HG02852 (cell line): ENCODE measurements around the gene IQSEC1.

ENCODE experiments used
- ATAC-seq: cut with Tn5 transposase; IDR thresholded peaks from one replicate; pipeline ENCODE4 v1.9.1; 2021; ENCODE audit warnings: mild to moderate bottlenecking, moderate library complexity; ENCODE audit not compliant: unreplicated experiment

IQSEC1 gene

GRCh38 chr3:13107661-13108060 lies 34.4 kb upstream of the IQSEC1 start:
- no peak for ATAC-seq

GRCh38 chr3:13106308-13107001 lies 33.2 kb upstream of the IQSEC1 start:
- ATAC-seq: no peak

DNA sequence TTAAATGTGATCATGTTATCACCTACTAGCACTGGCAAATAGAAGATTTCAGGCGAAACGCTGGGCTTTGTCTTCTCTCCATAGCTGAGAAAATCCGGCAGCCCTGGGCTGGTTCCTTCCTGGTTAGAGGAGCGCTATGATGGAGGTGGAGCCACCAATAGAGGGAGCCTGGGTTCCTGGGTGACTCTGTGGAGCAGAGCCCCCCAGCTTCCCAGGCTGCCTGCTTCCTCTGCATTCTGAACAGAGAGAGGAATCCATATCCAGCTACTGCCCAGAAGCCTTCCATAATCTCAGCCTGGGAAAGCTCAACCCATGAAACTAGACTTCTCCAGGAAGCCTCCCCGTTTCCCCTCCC lies 32.6 kb upstream of the IQSEC1 start:
- no peak for ATAC-seq

- no peak for ATAC-seq
These were observed 32.1 kb upstream of the IQSEC1 start for GRCh38 chr3:13105181-13105895.

DNA sequence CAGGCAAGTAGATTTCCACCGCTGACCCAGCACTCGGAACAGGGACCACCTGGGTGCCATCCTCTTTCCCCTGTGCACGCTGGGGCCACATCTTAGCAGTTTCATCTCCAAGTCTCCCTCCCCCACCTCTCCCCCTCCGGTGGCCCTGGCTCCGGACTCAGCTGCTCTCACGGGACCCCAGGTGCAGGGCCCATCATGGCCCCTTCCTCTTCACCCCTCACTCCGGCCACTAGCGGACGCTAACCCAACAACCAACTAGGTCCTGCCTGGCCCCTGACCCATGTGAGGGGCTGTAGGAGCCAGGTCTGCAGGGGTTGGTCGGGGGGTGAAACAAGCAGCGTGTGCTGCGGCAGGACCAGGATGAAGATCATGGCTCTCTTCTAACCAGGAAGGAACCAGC lies 31.3 kb upstream of the IQSEC1 start:
- no peak for ATAC-seq

GRCh38 chr3:13103416-13104058 lies 30.3 kb upstream of the IQSEC1 start:
- ATAC-seq: no peak

- no peak for ATAC-seq
These were observed 29.4 kb upstream of the IQSEC1 start for GRCh38 chr3:13102386-13103345.

- ATAC-seq: no peak
These were observed 26.5 kb upstream of the IQSEC1 start for GRCh38 chr3:13099707-13100106.

GRCh38 chr3:13098192-13098988 lies 25.2 kb upstream of the IQSEC1 start:
- ATAC-seq: no peak

DNA sequence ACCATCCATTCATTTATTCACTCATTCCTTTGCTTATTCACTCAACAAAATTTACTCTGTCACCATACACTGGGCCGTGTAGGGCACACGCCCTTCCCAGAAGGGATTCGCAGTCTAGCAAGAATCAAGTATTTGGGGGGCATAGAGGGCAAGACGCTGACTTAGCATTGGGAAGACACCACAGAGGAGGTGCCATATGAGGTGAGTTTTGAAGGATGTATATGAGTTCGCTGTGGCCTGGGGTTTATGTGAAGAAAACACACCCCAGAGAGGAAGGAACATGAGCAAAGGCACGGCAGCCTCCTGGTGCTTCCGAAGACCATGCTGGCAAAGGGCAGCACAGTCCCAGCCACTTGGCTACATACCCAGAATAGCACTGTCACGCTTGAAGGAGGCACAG lies 23.1 kb upstream of the IQSEC1 start:
- ATAC-seq: no peak

DNA sequence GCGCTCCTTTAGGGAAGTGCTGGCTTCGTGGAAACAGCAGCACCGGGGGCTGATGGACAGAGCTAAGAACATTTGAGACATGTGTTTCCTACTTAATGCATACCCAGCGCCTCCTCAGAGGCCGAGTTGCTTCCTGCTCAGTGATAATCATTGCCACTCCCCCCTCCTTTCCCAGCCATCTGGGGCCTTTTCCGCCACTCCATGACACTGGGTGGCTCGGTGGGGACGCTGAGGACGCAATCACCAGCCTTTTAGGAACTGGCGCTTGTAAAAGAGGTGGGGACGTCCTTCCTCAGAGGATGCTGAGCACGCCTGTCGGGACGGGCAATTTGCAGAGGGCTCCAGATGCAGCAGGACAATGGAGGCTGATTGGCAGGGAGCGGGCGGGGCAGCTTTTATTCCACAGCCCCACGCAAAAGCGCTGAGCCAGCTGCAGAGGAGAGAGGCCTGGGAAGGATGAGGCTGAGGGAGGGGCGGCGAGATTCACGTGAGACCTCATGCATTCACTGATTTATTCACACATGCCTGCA lies 22.2 kb upstream of the IQSEC1 start:
- ATAC-seq: no peak

DNA sequence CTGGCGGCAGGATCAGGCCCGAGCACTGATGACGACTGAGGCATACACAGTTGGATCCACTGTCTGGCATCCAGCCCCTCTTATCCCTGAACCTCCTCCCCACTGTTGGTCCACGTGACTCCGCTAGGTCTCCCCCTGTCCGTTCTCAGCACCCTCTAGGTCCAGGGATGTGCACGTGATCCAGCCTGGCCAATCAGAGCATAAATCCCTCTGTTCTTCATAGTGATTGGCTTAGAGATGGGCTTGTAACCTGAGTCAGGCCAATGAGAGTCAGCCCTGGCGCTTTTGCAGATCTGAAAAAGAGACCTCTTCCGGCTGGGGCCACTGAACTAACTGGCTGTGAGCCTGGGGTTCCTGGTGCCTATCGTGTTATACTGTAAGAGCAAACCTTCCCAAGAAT lies 20.5 kb upstream of the IQSEC1 start:
- ATAC-seq: no peak

DNA sequence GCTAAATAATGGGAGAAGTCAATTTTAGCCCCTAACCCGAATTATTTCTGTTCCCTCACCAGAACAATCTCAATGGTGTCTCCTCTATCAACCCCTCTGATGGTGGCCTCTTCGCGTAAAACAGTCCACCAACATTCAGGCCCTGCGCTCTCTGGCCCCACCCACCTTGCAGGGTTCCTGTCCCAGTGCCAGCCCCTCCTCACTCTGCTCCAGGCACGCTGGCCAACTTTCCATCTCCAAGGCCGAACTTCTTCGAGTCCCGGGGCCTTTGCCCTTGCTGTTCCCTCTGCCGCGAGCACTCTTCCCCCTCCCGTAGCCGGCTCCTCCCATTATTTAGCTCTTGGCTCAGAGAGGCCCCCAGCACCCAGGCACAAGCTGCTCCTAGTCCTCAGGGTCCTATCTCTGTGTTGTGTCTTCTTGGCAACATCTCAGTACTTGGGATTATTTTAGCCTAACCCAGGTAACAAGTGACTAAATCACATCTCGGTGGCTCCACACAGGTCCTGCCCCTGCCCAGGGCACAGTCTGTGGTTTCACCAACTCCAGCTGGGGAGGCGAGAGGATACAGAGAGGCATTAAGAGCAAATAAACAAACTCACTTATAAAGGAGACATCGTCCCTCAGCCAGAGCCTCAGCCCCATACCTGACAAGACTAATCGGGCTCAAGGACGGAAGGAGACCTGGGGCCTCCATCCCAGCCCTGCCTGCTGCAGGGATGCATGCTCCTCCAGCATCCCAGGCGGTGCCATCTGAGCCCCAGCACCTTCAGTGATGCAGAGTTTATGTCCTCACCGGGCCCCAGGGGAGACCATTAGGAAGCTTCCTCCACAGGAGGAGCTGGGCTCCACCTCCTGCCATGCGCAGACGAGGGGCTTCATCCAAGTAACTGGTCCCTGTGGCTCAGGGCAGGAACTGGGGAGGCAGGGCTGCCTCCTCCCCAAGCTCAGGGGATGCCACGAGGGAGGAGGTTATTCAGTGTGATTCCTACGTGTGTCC lies 19.7 kb upstream of the IQSEC1 start:
- no peak for ATAC-seq

GRCh38 chr3:13091898-13092611 lies 18.8 kb upstream of the IQSEC1 start:
- peak; percentile 57 for ATAC-seq

DNA sequence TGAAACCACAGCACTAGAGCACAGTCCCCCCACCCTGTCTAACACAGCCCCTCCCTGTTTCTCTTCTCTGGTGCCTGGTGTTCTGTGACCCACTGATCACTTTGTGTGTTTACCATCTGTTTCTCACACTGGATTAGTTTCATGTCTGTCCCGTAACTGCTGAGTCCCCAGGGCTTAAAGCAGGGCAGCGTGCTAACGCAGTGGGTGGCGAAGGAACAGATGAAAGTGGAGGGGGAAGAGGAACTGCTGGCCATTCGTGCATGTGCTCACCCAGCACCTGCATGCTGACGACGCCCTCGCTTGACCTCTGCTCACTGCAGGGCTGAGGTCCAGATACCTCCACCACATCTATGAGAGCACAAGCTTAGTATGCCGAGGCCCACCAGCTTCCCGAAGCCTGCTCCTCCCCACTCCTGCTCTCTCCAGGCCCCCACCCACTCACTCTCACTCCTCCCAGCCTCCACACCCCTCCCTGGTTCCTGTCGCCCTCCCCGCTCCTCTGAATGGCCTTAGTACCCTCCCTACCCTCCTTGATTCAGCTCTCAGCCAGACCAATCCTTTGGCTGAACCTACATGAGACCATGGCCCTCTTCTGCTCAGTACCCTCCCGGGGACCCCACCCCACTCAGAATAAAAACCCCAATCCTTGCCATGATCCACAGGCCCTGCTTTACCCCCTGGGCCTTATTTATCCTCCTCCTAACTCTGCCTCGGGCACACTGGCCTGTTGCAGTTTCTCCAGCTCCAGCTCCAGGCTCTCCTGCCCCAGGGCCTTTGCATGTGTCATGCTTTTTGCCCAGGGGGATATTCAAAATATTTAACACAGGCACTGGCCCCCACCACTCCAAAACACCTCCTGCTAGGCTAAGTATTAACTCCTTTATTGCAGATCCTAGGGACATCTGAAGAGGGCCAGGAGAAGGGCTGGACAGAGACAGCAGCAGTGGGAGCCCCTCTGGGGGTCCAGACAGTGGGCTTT lies 15.1 kb upstream of the IQSEC1 start:
- ATAC-seq: peak; percentile 48

DNA sequence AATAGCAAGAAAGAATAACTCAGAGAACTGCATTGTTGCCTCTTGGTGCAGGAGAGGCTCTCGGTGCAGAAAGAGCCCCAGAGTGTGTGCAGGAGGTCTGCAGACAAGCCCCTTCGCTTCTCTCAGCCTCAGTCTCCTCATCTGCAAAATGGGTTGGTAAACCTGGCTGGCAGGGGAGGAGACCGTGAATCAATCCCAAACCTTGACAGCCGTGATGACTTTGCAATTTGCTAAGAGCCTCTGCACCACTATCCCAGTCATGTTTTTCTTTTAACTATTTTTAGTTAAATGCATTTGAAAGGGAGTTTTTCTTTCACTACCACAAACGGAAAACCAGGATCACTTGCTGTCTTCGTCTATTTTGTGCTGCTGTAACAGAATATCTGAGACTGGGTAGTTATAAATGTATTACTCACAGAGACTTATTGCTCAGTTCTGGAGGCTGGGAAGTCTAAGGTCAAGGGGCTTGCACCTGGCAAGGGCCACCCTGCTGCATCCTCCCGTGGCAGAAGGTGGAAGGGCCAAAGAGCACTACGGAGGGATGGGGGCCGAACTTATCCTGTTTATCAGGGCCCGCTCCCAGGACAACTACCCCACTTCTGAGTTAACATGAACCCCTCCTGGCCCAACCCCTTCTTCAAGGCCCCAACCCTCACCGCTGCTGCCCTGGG lies 14.2 kb upstream of the IQSEC1 start:
- ATAC-seq: no peak
